Measurements from ENCODE around the gene CXCL16. TPM values are rescaled to one million over a fixed set of nuclear protein-coding genes. Genes with fewer than 3 reads are reported as not detected.

CXCL16 gene
- total and polyA plus RNA-seq, 2 of the 13 experiments (the other 11 are each of a cell fraction or from before 2014, with no cell fraction given) = 9.4 to 101 TPM

DNA sequence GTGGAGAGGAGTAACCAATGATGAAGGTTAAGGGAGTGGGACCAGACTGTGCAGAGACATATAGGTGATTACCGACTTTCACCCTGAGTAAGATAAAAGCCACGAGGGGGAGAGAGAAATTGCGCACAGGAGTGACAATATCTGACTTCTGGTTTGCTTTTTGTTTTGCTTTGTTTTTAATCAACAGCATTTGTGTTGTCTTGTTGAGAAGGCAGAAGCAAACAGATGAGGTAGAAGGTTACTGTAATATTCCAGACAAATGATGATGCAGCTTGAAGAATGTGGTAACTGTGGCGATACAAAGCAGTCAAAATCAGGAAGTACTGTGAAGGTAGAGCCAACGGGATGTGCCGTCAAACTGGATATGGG, 43.3 kb downstream of the CXCL16 start:
- Histone ChIP-seq H3K9ac (ENCODE audit: insufficient read depth, low read depth, low read length) (no peak overlapping the region), H3K27me3 (ENCODE audit: control insufficient read depth in 1 of 2, insufficient read depth in 2 of 2, low read length in 2 of 2) (no peaks in the 10 kb centered on the region), H3K79me2 (ENCODE audit: insufficient read depth, low read length) (peaks cover 76% of the 10 kb centered on the region), H3K27ac (ENCODE audit: extremely low read length, insufficient read depth, low read length) (no peak overlapping the region), H3K4me1 (ENCODE audit: insufficient read depth, low read length) (peaks cover 25% of the 10 kb centered on the region), H3K4me3 (replicated peaks in 1 of 3; ENCODE audit: insufficient read depth in 1 of 3, low read depth in 2 of 3, low read length in 3 of 3) (no peak overlapping the region), H3K9me3 (ENCODE audit: low read length) (no peaks in the 10 kb centered on the region), H4K20me1 (ENCODE audit: insufficient read depth, low read length) (peaks cover 7% of the 10 kb centered on the region), H3K36me3 (replicated peaks in 1 of 2; ENCODE audit: control insufficient read depth in 1 of 2, insufficient read depth in 2 of 2, low read length in 2 of 2) (peaks cover 13 to 45% of the 10 kb centered on the region in 2 experiments), H2AFZ (ENCODE audit: low read length) (no peak overlapping the region), H3K4me2 (ENCODE audit: low read depth, low read length) (no peak overlapping the region)
- intact Hi-C loops (cut with micrococcal nuclease; ENCODE audit: unreplicated experiment) = no loop called here
- ChIA-PET POLR2A (no interaction called here), CTCF (ENCODE audit: low intra/inter-chr PET ratio, low total read pairs) (no interaction called here)
- no peak for DNase-seq (ENCODE audit: low spot score)
- no TSS peak for BruUV-seq (replicated peaks)
- no peak for ATAC-seq
- FAIRE-seq = no peak
- WGBS (ENCODE audit: low lambda C conversion rate) = 94% methylated on average over 6 of the region's 6 CpGs
- in situ Hi-C loops (cut with HindIII; ENCODE audit: extremely low pct_ligation_motif_present, low pct_unique_long_range_greater_than_20kb) = no loop called here
- no peak for TF ChIP-seq DZIP1 (CRISPR knock-in tag; IDR thresholded peaks at IDR 0.05)
- TF ChIP-seq, protein P1, sequence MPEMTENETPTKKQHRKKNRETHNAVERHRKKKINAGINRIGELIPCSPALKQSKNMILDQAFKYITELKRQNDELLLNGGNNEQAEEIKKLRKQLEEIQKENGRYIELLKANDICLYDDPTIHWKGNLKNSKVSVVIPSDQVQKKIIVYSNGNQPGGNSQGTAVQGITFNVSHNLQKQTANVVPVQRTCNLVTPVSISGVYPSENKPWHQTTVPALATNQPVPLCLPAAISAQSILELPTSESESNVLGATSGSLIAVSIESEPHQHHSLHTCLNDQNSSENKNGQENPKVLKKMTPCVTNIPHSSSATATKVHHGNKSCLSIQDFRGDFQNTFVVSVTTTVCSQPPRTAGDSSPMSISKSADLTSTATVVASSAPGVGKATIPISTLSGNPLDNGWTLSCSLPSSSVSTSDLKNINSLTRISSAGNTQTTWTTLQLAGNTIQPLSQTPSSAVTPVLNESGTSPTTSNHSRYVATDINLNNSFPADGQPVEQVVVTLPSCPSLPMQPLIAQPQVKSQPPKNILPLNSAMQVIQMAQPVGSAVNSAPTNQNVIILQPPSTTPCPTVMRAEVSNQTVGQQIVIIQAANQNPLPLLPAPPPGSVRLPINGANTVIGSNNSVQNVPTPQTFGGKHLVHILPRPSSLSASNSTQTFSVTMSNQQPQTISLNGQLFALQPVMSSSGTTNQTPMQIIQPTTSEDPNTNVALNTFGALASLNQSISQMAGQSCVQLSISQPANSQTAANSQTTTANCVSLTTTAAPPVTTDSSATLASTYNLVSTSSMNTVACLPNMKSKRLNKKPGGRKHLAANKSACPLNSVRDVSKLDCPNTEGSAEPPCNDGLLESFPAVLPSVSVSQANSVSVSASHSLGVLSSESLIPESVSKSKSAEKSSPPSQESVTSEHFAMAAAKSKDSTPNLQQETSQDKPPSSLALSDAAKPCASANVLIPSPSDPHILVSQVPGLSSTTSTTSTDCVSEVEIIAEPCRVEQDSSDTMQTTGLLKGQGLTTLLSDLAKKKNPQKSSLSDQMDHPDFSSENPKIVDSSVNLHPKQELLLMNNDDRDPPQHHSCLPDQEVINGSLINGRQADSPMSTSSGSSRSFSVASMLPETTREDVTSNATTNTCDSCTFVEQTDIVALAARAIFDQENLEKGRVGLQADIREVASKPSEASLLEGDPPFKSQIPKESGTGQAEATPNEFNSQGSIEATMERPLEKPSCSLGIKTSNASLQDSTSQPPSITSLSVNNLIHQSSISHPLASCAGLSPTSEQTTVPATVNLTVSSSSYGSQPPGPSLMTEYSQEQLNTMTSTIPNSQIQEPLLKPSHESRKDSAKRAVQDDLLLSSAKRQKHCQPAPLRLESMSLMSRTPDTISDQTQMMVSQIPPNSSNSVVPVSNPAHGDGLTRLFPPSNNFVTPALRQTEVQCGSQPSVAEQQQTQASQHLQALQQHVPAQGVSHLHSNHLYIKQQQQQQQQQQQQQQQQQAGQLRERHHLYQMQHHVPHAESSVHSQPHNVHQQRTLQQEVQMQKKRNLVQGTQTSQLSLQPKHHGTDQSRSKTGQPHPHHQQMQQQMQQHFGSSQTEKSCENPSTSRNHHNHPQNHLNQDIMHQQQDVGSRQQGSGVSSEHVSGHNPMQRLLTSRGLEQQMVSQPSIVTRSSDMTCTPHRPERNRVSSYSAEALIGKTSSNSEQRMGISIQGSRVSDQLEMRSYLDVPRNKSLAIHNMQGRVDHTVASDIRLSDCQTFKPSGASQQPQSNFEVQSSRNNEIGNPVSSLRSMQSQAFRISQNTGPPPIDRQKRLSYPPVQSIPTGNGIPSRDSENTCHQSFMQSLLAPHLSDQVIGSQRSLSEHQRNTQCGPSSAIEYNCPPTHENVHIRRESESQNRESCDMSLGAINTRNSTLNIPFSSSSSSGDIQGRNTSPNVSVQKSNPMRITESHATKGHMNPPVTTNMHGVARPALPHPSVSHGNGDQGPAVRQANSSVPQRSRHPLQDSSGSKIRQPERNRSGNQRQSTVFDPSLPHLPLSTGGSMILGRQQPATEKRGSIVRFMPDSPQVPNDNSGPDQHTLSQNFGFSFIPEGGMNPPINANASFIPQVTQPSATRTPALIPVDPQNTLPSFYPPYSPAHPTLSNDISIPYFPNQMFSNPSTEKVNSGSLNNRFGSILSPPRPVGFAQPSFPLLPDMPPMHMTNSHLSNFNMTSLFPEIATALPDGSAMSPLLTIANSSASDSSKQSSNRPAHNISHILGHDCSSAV (CRISPR knock-in tag; IDR thresholded peaks at IDR 0.05; ENCODE audit: borderline replicate concordance) = no peak
- TF ChIP-seq, protein P2, sequence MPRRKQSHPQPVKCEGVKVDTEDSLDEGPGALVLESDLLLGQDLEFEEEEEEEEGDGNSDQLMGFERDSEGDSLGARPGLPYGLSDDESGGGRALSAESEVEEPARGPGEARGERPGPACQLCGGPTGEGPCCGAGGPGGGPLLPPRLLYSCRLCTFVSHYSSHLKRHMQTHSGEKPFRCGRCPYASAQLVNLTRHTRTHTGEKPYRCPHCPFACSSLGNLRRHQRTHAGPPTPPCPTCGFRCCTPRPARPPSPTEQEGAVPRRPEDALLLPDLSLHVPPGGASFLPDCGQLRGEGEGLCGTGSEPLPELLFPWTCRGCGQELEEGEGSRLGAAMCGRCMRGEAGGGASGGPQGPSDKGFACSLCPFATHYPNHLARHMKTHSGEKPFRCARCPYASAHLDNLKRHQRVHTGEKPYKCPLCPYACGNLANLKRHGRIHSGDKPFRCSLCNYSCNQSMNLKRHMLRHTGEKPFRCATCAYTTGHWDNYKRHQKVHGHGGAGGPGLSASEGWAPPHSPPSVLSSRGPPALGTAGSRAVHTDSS (CRISPR knock-in tag; conservative IDR thresholded peaks at IDR 0.05) = no peak
- no peak for TF ChIP-seq HHEX (CRISPR knock-in tag; IDR thresholded peaks at IDR 0.05)
- TF ChIP-seq ZNF317 (CRISPR knock-in tag; IDR thresholded peaks at IDR 0.05) = no peak
- no peak for TF ChIP-seq ZNF546 (CRISPR knock-in tag; conservative IDR thresholded peaks at IDR 0.05)
- TF ChIP-seq FOXM1 (CRISPR knock-in tag; IDR thresholded peaks at IDR 0.05) = no peak
- TF ChIP-seq YEATS2 (CRISPR knock-in tag; IDR thresholded peaks at IDR 0.05; ENCODE audit: borderline replicate concordance) = no peak
- no peak for TF ChIP-seq ZFP90 (CRISPR knock-in tag; IDR thresholded peaks at IDR 0.05; ENCODE audit: borderline replicate concordance)
- no peak for TF ChIP-seq RFX1 (IDR thresholded peaks at IDR 0.05)
- TF ChIP-seq SP5 (CRISPR knock-in tag; IDR thresholded peaks at IDR 0.05; ENCODE audit: borderline replicate concordance, low read depth) = no peak
- no peak for TF ChIP-seq SOX6 (IDR thresholded peaks at IDR 0.05)
- TF ChIP-seq SOX6 (CRISPR knock-in tag; IDR thresholded peaks at IDR 0.05) = no peak
- TF ChIP-seq SMARCC2 (IDR thresholded peaks at IDR 0.05) = no peak

All from HepG2 (cell line).